Dermis blood vessel endothelial cell (primary cell): ENCODE results near the gene TMEM19. TPM values are rescaled to one million over a fixed set of nuclear protein-coding genes. Genes with fewer than 3 reads are reported as not detected.
"Not testable (repeated sequence)": the region's sequence is repeated elsewhere in the genome, so short reads cannot be mapped to it uniquely, and the experiment has no call there.

Source experiments
- DNase-seq: peaks from one replicate; pipeline ENCODE4 v3.0.0; 2010
- total RNA-seq: library from RNA; depleted of rRNA; stranded (reverse); fragments of >200 nt; gene quantifications from 2 replicates; pipeline ENCODE4 v1.2.3, GENCODE V29; 2014

Gene TMEM19
- total RNA-seq, 1 donor from 2014 or later = 37.1 TPM

GRCh38 chr12:71666259-71666658 lies 19.6 kb upstream of the TMEM19 start:
- DNase-seq = no peak

DNA sequence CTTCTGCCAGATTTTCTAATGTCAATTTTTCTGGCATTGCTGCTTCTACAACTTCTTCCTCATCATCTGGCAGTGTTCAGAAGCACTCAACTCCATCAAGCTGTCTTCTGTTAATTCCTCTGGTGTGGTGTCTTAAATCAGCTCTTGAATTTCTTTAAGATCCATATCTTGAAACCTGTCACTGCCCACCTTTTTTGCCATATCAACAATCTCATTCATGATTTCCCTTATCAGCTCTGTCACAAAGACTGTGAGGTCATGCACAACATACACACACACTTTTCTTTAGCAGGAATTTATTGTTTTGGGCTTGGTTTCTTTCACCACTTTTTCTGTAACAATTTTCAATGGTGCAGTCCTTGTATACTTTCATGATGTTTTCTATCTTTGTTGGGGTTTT lies 14.6 kb upstream of the TMEM19 start:
- DNase-seq = no peak

GRCh38 chr12:71671816-71672215 lies 14.1 kb upstream of the TMEM19 start:
- DNase-seq = no peak

DNA sequence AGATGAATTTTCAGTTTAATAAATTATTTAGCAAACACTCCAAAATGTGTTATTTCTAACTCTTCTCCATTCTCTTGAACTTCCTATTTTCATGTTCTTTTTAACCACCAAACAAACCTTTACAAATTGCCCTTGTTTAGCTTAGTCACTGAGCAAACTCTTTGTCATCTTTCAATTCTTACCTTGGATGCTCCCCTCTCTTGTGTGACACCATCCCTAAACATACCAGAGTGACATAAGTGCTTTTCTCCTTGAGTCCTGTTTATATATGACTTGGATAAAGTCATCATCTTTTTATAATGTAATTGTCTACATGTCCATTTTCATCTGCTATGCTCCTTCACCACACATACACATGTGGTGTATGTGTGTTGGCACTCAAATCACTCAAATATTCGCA lies 3.4 kb upstream of the TMEM19 start:
- no peak for DNase-seq

GRCh38 chr12:71683633-71684032 lies 2.2 kb upstream of the TMEM19 start:
- DNase-seq = no peak

GRCh38 chr12:71684081-71684480 lies 1.8 kb upstream of the TMEM19 start:
- DNase-seq = no peak

DNA sequence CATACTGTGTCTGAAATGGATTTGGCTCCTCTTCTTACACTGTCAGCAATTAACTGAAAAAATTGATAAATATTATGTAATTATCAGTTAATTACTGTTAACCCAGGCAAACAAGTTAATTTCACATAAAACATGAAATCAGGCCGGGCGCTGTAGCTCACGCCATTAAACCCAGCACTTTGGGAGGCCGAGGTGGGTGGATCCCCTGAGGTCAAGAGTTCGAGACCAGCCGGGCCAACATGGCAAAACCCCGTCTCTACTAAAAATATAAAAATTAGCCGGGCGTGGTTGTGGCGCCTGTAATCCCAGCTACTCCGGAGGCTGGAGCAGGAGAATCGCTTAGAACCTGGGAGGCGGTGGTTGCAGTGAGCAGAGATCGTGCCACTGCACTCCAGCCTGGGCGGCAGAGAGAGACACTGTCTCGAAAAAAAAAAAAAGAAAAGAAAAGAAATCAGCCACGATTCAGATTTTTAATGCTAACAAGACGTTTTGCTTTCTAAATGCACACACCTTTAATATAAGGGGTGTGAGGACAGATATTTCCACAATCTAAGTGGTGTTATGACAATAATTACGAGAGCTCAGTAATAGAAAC lies 473 bp upstream of the TMEM19 start:
- peak; percentile 4 for DNase-seq

DNA sequence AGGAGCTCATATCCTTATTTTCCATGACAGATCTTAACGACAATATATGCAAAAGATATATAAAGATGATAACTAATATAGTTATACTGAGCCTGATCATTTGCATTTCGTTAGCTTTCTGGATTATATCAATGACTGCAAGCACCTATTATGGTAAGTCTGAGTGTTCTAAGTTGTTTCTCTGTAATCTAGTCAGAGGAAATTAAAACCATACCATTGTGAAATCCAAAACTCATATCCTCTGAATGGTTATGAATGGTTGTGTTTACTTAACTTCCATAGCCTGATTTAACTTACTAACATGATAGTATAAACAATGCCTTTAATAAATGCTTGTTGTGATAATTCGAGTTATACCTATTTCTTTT lies 760 bp downstream of the TMEM19 start:
- no peak for DNase-seq

GRCh38 chr12:71687172-71687571 lies 1.3 kb downstream of the TMEM19 start:
- not testable (repeated sequence) for DNase-seq

DNA sequence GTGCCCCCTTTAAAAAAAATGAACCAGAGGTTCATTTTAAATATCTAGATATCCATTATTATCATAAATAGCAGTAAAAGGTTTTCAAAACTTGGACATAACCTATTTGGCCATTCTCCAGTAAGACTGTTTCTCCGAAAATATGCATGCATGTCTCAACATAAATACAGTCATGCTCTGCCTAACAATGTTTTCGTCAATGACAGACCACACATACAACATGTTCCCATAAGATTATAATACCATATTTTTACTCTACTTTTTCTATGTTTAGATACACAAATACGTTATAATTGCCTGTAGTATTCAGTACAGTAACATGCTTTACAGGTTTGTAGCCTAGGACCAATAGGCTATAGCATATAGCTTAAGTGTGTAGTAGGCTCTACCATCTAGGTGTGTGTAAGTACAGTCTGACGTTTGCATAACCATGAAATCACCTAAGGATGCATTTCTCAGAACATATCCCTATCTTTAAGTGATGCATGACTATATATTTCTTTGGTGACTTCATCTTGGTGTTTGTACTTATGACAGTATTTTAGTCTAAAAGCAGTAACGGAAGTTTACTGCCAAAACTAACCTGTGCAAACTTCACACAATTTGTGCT lies 3.2 kb downstream of the TMEM19 start:
- no peak for DNase-seq

GRCh38 chr12:71691504-71692129 lies 5.7 kb downstream of the TMEM19 start:
- DNase-seq = no peak

- no peak for DNase-seq
These were observed 7.2 kb downstream of the TMEM19 start for GRCh38 chr12:71693126-71693525.

DNA sequence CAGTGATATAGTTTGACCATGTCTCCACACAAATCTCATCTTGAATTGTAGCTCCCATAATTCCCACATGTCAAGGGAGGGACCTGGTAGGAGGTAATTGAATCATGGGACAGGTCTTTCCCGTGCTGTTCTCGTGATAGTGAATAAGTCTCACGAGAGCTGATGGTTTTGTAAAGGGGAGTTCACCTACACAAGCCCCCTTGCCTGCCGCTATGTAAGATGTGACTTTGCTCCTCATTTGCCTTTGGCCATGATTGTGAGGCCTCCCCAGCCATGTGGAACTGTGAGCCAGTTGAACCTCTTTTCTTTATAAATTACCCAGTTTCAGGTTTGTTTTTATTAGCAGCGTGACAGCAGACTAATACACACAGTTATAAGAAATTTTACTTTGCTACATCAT lies 7.8 kb downstream of the TMEM19 start:
- DNase-seq = not testable (repeated sequence)

- no peak for DNase-seq
These were observed 8.4 kb downstream of the TMEM19 start for GRCh38 chr12:71694099-71694820.

DNA sequence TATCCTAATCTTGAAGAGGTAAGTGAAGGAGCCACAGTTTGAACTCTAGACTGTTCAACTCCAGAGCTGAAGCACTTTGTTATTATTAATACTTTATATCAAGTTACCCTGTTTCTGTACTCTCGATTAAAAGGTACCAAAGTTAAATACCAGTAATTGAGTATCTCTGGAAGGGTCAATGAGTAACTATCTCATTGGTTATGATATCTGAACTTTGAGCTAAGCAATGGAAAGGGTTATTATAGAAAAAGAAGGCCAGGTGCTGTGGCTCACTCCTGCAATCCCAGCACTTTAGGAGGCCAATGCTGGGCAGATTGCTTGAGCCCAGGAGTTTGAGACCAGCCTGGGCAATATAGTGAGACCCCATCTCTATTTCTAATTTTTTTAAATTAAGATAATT lies 9.9 kb downstream of the TMEM19 start:
- no peak for DNase-seq

GRCh38 chr12:71702181-71702580 lies 16.3 kb downstream of the TMEM19 start:
- not testable (repeated sequence) for DNase-seq

- no peak for DNase-seq
These were observed 16.7 kb downstream of the TMEM19 start for GRCh38 chr12:71702590-71702989.

- no peak for DNase-seq
These were observed 17.3 kb downstream of the TMEM19 start for GRCh38 chr12:71703206-71703605.

- no peak for DNase-seq
These were observed 19.0 kb downstream of the TMEM19 start for GRCh38 chr12:71704920-71705319.

DNA sequence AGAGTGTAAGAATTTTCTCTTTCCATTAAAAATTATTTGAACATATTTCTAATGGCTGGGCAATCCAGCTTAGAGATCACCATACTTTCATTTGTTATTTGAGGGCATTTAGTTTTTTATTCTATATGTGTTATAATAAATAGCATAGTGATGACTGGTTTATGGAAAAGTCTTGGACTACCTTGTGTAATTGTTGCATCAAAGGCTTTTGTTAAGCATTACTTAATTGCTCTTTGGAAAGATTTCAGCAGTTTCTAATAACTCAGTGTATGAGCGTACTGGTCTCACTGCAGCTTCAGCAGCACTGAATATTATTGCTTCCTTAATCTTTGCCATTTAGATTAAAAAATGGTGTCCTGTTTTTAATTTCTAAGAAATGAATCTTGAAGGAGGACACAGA lies 22.8 kb downstream of the TMEM19 start:
- no peak for DNase-seq

GRCh38 chr12:71710276-71711125 lies 24.6 kb downstream of the TMEM19 start:
- DNase-seq = peak; percentile 47

- no peak for DNase-seq
These were observed 32.7 kb downstream of the TMEM19 start for GRCh38 chr12:71718611-71719010.
